H7 (cell line): Measurements from ENCODE around the gene KCTD1. TPM values are rescaled to one million over a fixed set of nuclear protein-coding genes. Genes with fewer than 3 reads are reported as not detected.

Experiments used
- DNase-seq: peaks from one replicate; pipeline ENCODE4 v3.0.0; 2012
- H3K27me3 ChIP-seq: 2 replicates; pipeline ENCODE4 v1.6.0; 2011; ENCODE audit warnings: mild to moderate bottlenecking, low read length; ENCODE audit not compliant: control insufficient read depth, insufficient read depth
- H3K36me3 ChIP-seq: replicated peaks from 2 replicates; pipeline ENCODE4 v1.5.1; 2011; ENCODE audit warnings: low read length; ENCODE audit not compliant: control insufficient read depth, insufficient read depth
- H3K4me3 ChIP-seq: 2 replicates; pipeline ENCODE4 v1.5.1; 2011; ENCODE audit warnings: low read depth, mild to moderate bottlenecking, control low read depth, low read length, moderate library complexity; ENCODE audit not compliant: insufficient read depth
- total RNA-seq: library from RNA; depleted of rRNA; stranded (reverse); fragments of >200 nt; shearing (Covaris generic); gene quantifications from 2 replicates; pipeline ENCODE4 v1.2.3, GENCODE V29; 2014

Gene KCTD1
- total RNA-seq, 1 experiment from 2014 or later = 23.8 TPM

DNA sequence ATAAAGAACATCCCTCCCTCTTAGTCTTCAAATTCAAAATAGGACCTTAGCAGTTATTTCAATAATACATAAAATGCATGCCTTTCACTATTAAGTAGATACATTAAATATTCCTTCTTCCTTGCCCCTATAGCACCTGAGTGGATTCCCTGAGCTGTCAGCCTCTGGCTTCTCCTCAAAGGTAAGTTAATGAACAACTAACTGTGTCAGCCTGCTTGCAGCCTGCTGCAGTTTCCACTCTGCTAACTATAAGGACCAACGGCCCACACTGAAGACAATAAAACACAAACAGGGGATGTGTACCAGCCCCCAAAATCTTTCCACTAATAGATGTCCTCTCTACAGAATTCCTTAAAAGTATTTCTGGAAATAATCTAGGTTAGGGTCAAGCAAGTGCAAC lies 5.0 kb downstream of the KCTD1 start:
- Histone ChIP-seq H3K36me3 (no peaks in the 10 kb centered on the region), H3K4me3 (no peak overlapping the region), H3K27me3 (peaks cover 25% of the 10 kb centered on the region)
- DNase-seq = no peak

DNA sequence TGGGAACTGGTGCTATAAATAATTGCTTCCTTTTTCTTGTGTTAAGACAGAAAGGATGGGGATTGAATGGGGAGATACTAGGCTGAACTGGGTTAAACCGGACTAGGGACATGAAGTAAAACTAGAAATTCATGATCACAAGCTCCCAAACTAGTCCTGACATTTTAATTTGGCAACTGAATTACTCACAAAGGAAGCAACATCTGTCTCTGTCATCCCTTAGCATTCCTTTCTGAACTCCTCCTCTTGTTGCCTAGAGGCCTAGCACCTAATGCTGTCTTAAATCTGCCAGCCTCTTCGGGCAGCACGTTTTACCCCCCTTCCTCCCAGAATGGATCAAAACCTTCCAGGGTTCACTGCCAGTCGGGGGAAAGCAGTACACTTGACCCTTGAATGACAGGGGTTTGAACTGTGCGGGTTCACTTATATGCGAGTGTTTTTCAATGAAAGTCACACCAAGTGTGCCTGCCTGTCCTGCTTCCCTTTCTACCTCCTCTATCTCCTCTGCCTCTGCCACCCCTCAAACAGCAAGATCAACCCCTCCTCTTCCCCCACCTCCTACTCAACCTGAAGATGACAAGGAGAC lies 8.2 kb downstream of the KCTD1 start:
- Histone ChIP-seq H3K27me3 (no peaks in the 10 kb centered on the region), H3K36me3 (no peaks in the 10 kb centered on the region)
- no peak for DNase-seq

DNA sequence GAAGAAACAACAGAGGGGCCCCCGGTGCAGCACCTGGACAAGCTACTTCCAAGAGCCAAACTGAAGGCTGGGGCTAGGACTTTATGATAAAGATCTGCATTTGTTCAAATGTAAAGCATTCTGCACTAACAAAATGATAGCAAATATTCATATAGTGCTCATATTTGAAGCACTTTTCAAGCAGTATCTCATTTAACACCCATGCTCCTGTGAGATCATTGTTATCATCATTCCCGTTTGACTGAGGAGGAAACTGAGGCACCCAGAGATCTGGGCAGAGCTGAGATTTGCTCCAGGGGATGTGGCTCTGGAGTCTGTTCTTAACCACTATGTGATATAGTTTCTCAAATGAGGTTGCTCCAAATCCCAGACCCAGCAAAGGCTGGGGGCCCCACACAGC lies 9.8 kb downstream of the KCTD1 start:
- H3K4me3 ChIP-seq = no peak overlapping the region

More for the DNA sequence above, 8.2 kb downstream of the KCTD1 start:
- no peak overlapping the region for H3K4me3 ChIP-seq

DNA sequence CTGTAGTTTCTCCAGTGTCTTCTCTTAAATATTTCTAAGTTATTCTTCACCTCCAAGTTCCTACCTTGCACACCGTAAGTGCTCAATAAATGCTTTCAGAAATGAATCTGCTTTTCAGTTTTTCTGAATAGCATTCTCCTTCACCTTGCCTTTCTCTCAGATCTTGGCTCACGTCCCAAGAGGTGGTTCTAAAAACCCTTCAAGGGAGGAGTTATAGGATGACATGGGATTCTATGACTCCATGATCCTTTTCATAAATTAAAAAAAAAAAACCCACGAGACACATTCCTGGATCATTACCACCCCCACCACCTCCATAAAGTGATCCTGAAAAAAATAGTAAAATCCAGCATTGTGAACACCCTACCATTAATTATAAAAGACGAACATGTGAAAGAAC lies 11.7 kb downstream of the KCTD1 start:
- DNase-seq = no peak
- Histone ChIP-seq H3K27me3 (no peaks in the 10 kb centered on the region), H3K4me3 (no peak overlapping the region), H3K36me3 (no peaks in the 10 kb centered on the region)

More for the DNA sequence above, 9.8 kb downstream of the KCTD1 start:
- Histone ChIP-seq H3K27me3 (no peaks in the 10 kb centered on the region), H3K36me3 (no peaks in the 10 kb centered on the region)
- no peak for DNase-seq

DNA sequence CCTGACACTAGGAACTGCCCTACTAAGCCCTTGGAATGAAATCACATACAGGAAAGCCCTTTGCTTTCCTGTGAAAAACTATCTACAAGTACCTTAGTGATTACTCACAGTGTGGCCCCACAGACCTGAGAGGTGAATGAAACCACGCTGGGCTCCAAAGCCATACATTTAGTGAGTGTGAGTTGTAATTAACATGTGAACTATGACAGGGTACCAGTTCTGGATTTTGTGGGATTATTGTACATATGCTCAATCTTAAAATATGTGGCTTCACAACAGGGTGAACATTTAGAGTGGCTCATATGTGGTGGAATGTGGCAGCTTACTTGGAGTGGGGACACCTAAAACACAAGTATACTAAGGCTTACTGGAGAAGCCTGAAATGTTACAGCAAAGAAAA lies 12.3 kb downstream of the KCTD1 start:
- DNase-seq = no peak
- no peaks in the 10 kb centered on the region for H3K36me3 ChIP-seq
- H3K4me3 ChIP-seq = no peak overlapping the region
- no peaks in the 10 kb centered on the region for H3K27me3 ChIP-seq

DNA sequence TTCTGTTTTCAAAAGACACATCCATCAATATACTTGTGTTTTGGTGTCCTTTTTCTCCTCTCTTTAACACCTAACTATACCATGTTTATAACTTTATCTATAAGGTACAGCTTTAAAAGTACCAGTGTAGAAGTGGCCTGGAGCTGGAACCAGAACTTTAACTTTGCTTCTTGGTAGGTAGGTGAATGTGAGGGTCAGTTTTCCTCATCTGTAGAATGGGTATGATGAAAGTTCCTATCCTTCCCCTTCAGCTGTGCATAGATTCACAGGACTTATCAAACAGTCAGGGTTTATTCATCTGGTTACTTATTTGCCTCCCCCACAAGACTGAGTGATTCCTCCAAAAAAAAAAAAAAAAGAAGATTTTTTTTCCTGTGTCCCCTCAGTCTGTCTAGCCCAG lies 12.7 kb downstream of the KCTD1 start:
- H3K27me3 ChIP-seq = no peaks in the 10 kb centered on the region
- no peak overlapping the region for H3K4me3 ChIP-seq
- no peaks in the 10 kb centered on the region for H3K36me3 ChIP-seq
- DNase-seq = no peak

DNA sequence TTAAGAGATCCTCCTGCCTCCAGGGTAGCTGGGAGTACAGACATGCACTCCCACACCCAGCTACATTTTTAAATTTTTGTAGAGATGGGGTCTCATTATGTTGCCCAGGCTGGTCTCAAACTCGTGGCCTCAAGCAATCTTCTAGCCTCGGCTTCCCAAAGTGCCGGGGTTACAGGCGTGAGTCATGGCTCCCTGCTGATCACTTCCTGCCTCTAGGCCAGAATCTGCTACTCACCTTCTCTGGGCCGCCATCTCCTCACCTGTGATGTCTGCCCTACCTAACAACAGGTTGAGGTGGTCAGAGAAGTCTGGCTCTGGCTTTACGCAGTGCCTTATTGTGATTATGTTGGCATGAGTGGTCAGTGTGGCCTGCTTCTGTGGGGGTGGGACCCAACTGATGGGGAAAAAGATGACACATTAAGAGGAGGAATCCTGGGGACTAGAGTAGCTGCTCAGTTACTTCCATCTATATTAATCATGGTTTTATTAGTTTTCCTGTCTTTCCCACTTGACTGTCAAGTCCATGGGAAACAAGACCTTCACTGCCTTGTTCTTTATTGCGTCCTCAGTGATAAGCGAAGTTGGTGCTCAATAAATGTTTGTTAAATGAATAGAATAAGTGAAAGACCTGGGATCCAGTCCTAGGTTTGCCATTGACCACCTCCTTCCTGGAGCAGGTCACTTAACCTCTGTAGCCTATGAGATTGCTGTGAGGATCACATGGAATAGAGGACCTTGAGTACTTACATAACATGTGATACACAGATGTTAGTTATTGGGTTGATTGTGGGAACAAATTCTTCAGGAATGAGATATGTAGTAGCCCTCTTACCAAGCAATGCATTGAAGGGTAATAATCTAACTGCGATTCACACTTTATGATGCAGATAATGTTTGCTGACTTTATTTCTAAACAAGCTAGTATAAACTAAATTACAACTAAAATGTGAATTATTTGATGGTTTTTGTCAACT lies 15.7 kb downstream of the KCTD1 start:
- H3K36me3 ChIP-seq = no peaks in the 10 kb centered on the region
- no peaks in the 10 kb centered on the region for H3K27me3 ChIP-seq
- DNase-seq = no peak
- H3K4me3 ChIP-seq = no peak overlapping the region

DNA sequence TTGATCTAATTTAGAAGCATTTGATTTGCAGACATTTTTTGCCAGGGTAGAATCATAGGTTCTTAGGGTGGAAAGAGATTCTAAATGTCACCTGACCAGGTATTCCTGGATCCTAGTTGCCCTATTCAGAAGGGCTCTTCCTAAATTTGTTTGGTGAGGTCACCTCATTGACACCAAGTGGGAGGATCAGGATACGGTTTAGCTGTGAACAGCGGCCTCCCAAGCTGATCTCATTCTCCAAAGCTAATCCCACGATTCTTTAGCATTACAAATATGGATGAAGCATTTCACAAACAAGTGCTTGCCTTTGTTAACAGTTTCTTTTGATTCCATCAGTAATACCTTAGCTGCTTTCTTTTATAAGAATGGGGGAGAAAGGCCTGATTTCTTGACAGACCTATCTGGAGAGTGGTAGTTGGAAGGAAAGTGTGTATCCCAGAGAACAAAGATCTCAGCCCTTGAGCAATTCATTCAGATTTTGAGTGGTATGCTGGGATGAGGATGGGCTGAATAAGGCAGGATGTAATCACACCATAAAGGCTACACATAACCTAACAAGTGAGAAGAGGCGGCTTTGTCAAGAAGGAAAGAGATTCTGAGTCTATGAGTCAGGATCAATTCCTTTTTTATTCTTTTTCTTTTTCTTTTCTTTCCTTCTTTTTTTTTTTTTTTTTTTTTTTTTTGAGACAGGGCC lies 16.6 kb downstream of the KCTD1 start:
- no peak for DNase-seq
- Histone ChIP-seq H3K4me3 (no peak overlapping the region), H3K36me3 (no peaks in the 10 kb centered on the region), H3K27me3 (no peaks in the 10 kb centered on the region)

DNA sequence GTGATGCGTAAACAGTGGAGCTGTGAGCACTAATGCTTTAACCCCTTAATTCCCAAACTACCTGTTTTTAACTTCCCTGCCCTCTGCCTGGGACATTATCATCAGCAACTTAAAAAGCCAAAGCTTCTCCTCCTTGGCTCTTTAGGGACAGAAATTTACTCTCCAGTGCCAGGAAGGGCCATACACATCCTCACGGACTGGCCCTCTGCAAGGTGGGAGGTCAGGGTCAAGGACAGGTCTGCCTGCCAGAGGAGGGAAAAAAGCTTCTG lies 21.5 kb downstream of the KCTD1 start:
- no peaks in the 10 kb centered on the region for H3K36me3 ChIP-seq
- no peaks in the 10 kb centered on the region for H3K27me3 ChIP-seq
- no peak overlapping the region for H3K4me3 ChIP-seq
- no peak for DNase-seq

DNA sequence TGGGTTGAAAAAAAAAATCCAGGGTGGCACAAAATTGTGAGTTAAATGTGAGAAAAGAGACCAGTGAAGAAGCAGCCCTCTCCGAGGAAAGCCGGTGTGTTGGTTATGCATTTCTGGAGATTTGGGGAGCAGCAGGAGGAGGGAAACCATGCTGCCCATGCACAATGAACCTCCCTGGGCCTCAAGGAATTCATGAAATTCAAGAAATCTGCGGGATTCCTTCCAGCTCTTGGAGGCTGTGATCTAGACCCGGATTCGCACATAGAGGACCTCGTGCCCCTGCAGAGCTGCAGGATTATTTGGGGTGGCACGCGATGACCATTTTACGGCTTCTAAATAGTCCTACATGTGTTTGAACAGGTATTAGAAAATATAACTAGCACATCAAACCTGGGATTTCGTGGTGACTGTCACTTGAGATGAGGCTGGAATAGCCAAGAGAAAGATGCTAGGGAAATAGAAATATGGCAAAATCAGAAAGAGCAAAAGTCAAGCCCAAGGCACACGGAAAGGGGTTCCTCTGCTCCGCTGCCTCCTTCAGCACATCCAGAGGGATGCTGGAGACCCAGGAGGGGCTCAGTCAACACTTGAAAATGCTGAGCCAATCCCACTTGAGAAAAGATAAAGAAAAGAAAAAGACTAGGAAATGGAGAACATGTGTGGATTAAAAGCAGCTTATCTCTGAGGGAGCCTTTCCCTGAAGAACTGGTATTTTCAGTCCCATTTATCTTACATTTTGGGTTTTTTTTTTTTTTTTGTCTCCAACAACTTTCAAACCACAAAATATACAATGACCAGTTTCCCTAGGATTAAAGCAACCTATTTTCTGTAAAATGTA lies 22.0 kb downstream of the KCTD1 start:
- DNase-seq = peak; percentile 52
- Histone ChIP-seq H3K27me3 (no peaks in the 10 kb centered on the region), H3K4me3 (no peak overlapping the region), H3K36me3 (no peaks in the 10 kb centered on the region)

DNA sequence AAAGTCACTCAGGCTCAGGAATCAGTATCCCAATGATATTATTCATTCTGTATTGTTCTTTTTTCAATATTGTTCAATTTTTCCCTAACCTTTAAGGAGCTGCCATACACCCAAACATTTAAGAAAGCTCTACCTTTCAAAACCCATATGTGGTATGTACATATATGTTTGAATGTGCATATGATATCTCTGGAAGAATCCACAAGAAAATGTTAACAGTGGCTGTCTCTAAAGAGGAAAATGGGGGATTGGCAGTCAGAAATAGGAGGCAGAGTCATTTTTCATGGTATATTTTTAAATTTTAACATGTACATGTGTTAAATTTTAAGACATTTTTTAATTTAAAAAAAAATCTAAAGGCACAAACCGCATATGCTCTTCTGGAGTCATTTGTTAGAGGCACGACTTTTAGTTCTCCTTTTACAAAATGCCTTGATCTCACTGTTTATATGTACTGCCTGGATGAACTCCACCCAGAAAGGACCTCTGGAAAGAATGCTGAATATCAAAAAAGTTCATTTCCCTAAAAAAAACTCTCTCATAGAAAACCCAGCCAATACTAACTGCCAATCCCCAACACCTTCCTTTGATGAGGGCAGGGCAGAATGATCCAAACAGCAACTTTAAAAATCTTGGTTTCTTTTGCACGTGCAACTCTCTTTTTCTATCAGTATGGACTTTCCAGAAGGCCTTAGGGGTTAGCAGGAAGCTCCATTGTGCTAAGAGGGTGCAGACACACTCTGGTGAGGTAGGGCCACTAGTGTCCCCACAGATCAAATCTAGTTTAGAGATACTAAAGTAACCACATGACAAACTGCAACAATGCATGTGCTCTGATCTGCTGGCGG lies 23.6 kb downstream of the KCTD1 start:
- no peaks in the 10 kb centered on the region for H3K27me3 ChIP-seq
- no peak for DNase-seq
- no peak overlapping the region for H3K4me3 ChIP-seq
- no peaks in the 10 kb centered on the region for H3K36me3 ChIP-seq

DNA sequence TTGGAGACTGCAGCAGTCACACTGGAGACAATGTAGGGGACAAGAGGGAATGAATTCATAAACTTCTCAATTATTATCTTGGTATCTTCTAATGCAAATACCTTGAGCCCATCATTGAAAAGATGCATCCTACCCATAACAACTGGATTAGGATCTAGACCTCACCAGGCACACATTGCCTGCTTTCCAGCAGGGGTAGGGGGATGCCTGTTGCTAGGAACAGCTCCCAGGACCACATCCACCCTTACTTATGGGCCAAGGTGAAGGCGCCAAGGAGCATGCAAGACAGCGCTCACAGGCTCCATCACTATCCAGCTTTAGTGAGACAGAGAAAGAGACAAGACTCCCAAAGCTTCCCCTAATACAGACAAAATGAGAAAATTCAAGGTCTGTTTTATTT lies 24.4 kb downstream of the KCTD1 start:
- Histone ChIP-seq H3K4me3 (no peak overlapping the region), H3K36me3 (no peaks in the 10 kb centered on the region), H3K27me3 (no peaks in the 10 kb centered on the region)
- no peak for DNase-seq

DNA sequence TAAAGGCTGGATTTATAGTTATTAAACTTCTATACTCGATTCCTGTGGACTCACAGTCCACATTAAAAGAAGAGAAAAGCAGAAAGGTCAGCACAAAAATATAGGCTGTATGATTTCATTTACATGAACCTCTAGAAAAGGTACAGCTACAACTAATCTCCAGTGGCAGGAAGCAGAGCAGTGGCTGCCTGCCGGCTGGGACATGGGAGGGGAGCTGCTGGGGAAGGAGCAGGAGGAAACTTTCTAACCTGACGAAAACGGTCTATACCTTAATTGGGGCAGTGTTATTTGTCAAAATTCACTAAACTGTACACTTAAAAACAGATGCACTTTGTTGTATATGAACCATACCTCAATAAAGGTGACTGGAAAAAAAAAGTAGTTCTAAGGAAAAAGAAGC lies 26.7 kb downstream of the KCTD1 start:
- no peaks in the 10 kb centered on the region for H3K36me3 ChIP-seq
- no peak for DNase-seq
- H3K4me3 ChIP-seq = no peak overlapping the region
- H3K27me3 ChIP-seq = no peaks in the 10 kb centered on the region

DNA sequence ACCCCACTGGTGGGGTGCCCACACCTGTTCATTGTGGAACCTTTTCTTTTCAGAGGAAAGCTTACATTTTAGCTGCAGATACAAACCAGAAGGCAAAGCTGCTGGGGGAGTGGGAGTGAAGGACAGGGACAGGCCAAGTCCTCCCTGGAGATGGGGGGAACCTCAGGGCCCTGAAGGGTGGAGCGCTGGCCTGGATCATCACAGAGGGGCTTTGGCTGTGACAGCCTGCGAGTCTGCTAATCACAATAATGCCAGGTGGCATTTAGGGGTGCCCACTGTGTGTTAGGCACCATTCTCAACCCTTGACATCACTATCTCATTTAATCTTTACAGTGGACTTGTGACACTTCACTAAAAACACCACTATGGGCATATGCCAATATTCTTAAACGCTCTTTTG lies 27.4 kb downstream of the KCTD1 start:
- Histone ChIP-seq H3K27me3 (no peaks in the 10 kb centered on the region), H3K36me3 (no peaks in the 10 kb centered on the region), H3K4me3 (no peak overlapping the region)
- DNase-seq = no peak
